DOHH2 (cell line): ENCODE results near the gene TMEM31.

Source experiments
- EZH2phosphoT487 ChIP-seq: fragments of 200-600 bp; sonication (generic); IDR thresholded peaks from 2 replicates; pipeline ENCODE4 v1.6.1; 2017; ENCODE audit warnings: borderline replicate concordance, mild to moderate bottlenecking, antibody characterized with exemption, low read length, moderate library complexity, mixed read lengths
- TF ChIP-seq, protein P1 (sequence below): fragments of 200-600 bp; sonication (generic); IDR thresholded peaks from one replicate; pipeline ENCODE4 v1.5.1; 2014; ENCODE audit warnings: antibody characterized with exemption, mild to moderate bottlenecking, low read depth, low read length; ENCODE audit not compliant: poor library complexity, severe bottlenecking

- TF ChIP-seq, protein P1, sequence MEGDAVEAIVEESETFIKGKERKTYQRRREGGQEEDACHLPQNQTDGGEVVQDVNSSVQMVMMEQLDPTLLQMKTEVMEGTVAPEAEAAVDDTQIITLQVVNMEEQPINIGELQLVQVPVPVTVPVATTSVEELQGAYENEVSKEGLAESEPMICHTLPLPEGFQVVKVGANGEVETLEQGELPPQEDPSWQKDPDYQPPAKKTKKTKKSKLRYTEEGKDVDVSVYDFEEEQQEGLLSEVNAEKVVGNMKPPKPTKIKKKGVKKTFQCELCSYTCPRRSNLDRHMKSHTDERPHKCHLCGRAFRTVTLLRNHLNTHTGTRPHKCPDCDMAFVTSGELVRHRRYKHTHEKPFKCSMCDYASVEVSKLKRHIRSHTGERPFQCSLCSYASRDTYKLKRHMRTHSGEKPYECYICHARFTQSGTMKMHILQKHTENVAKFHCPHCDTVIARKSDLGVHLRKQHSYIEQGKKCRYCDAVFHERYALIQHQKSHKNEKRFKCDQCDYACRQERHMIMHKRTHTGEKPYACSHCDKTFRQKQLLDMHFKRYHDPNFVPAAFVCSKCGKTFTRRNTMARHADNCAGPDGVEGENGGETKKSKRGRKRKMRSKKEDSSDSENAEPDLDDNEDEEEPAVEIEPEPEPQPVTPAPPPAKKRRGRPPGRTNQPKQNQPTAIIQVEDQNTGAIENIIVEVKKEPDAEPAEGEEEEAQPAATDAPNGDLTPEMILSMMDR = no peak
- no peak for TF ChIP-seq EZH2phosphoT487
These were observed 13.0 kb upstream of the TMEM31 start for GRCh38 chrX:103697687-103698086.
